Activated T-cell treated with anti-CD3 and anti-CD28 coated beads for 1 hour (primary cell): ENCODE measurements around the gene HPSE2.

Source experiments
- DNase-seq: peaks from one replicate; pipeline ENCODE4 v3.0.0-alpha.2; 2020; ENCODE audit warnings: low read depth

The HPSE2 gene

DNA sequence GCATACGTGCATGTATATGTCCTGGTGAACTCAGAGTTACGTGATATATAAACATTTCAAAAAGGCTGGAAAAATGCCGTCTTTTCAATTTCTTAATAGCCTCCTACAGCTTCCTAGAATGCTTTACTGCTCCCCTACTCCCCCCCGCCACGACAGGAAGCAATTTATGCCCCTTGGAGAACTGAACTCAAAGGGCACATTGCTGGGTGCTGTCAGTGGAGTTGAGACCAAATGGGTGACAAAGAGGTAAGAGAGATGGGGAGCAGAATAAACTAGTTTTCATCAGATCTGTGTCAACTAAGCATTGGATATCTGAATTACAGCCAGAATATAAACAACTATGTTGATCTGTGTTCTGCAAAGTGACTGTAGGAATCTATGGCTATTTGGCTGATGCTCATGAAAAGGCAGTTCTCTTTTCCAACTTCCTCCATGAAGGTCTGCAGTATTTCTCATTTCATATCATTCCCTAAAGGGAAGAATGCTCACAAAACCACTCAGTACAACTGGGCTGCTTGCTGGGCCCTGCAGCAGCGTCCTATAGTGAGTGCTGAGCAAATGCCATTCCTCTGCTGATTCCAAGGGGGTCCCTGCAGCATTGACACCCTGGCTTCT, 617.6 kb downstream of the HPSE2 start:
- DNase-seq: no peak

- no peak for DNase-seq
Observed at GRCh38 chr10:98613446-98613845, 622.2 kb downstream of the HPSE2 start.

GRCh38 chr10:98611436-98611835, 624.2 kb downstream of the HPSE2 start:
- no peak for DNase-seq

GRCh38 chr10:98610836-98611235, 624.8 kb downstream of the HPSE2 start:
- no peak for DNase-seq

DNA sequence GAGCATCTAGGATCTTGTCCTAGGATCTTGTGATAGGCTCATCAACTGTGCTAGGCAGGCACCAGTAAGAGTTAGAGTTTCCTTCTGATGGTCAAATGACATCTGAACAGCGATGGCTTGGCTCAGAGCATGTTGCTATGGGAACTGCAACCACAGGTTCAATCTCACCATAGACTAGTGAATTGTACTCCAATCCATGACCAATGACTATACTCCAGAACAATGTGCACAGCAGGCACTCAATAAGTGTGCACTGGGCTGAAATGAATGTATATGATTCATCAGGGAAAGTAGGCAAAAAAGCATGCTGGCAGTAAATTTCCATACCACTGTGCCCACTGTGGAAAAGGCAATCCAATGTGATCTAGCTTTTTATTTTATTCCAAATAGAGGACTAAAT, 625.4 kb downstream of the HPSE2 start:
- DNase-seq: no peak

DNA sequence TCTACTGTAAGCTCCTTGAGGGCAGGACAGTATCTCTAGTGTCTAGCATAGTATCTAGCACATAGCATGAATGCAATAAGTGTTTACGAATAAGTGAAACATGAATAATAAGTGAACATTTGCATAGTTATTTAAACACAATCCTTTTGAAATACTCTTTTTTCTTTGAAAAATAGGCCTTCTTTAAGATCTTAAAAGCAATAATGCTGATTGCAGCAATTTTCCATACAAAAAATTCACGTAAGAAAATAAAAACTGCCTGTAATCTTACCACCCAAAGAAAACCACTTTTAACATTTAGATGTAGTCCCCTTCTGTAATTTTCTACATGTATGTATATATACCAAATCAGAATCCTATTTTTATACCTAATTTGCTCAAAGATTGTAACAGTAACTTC, 626.4 kb downstream of the HPSE2 start:
- no peak for DNase-seq

DNA sequence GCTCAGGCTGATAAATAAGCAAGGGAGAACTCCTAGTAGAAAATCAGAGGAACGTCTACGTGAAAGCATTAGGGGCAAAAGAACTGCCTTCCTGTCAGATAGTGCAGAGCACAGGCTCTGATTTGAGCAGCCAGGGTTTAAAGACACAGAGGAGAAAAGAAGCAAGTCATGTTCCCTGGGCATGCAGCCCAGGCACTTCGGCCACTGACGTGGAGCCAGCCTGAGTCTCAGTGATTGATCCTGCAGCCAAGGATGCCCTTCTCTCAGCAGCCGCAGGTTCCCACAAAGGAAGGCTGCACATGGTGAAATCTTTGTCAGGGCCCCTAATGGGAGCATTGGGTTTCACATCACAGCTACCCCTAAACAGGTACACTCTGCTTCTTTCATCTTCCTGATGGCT, 627.2 kb downstream of the HPSE2 start:
- no peak for DNase-seq

DNA sequence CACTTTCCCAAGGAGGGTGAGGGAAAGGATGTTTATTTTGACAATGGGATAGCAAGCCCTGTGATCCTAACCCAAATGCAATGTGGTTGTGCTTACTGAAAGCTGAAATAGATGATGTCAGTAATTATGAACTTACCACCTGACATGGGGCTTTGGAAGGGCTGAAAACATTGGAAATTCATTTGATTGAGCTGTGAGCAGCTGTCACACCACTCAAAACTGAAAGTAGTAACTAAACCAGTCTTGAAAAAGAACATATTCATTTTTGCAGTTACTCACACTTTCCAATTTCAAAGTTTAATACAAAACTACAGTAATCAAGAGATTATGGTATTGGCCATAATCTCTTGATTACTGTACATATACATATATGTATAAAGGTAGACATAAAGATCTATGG, 633.4 kb downstream of the HPSE2 start:
- DNase-seq: no peak

DNA sequence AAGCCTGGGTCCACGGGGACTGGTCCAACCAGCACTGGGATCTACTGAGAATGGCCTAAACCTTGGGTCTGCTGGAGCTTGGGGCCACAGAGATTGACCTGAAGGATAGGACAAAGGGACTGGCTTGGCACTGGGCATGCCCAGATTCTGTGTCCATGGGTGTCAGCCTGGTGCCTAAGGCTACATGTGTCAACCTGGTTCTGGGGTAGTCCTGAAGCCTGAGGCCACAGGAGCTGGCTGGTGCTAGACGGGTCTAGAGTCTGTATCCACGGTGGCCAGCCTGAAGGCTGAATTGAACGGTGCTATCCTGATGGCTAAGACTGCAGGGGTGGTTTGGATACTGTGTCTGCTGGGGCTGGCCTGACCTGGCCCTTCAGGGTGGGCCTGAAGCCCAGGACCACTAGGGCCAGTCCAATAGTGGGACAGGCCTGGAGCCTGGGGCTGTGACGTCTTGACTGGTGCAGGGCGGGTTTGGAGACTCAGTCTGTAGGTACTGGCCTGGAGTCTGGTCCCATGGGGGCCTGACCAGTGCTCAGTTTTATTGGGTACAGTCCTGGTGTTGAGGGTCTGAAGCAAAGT, 636.5 kb downstream of the HPSE2 start:
- DNase-seq: no peak

GRCh38 chr10:98596404-98596803, 639.2 kb downstream of the HPSE2 start:
- DNase-seq: no peak

DNA sequence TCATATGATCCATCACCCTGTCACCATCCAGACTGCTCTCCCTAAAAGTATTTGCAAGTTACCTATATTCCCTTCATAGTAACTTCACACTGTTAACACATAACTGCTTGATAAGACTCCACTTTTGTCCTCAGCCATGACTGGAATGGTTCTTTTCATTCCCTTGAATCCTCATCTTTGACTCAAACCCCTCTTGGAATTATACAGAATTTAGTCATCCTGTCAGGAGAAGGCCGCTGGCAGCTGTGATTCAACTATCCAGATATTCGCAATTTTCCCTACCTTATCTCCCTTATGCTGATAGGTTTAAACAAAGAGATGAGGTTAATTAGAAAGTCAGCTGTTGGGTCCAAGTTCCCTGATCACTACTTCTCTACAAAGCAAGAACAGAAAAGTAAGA, 646.0 kb downstream of the HPSE2 start:
- DNase-seq: no peak

DNA sequence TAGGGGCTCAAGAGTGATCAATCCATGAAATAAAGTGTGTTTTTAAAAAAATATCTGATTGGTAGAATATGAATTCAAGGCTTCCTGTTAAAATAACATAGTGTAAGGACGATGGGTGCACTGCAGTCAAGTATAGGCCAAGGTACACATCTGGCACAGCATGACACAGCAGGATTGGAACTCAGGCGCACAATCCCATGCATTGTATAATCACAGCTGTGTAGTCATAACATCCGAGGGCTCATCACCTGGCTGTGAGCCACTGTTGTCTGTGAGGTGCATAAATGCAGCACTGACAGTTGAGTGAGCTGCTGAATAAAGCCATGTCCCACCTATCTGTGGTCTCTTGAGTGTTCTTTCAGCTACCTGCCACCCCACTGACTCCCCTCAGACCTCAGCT, 646.6 kb downstream of the HPSE2 start:
- DNase-seq: no peak

DNA sequence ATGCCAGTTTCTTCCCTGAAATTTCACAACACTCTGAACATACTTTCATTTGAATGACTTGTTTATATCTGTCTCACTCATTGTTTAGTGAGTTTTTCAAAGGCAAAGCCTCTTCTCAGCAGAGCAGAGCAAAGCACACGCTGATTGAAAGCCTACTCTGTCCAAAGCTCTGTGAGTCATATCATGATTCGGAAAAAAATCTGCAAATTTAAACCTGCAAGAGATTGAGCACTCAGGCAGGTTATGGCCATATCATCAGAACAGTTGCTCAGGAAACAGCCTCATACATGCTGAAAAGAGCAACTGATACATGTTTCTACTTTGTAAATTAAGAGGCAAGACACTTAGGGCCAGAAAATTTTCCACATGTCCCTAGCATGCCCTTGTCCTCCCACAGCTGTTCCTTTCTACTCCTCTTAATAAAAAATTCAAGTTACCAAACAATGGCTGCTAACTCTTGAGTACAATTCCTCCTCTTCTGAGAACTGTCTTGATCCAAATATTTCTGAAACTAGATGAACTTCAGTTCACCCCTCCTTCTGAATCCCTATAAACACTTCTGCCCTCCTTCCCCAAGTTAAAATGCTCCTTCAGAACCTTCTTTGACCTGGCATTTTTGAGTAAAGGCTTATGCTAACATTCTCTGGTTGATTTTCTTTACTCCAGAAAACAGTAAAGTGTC, 648.4 kb downstream of the HPSE2 start:
- no peak for DNase-seq

DNA sequence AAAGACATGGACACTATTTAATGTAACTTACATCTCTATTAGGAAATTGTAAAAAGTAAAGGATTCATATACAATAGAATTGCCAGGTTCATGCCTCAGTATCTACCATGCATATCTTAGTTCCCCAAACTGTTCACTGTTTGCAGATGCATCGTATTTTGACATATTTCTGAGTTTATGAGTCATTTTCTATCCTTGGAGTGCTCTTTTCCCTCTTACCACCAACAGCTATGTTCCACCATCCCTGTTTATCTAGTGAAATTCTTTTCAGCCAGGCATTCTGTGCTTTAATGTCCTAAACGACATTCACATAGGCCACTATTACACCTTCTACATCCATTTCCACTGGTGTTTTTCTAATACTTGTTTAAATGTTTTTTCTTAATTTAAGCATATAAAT, 649.6 kb downstream of the HPSE2 start:
- DNase-seq: no peak

GRCh38 chr10:98582363-98582762, 653.3 kb downstream of the HPSE2 start:
- no peak for DNase-seq

GRCh38 chr10:98577578-98577977, 658.1 kb downstream of the HPSE2 start:
- no peak for DNase-seq

- DNase-seq: no peak
Observed at GRCh38 chr10:98577168-98577567, 658.5 kb downstream of the HPSE2 start.

- DNase-seq: no peak
Observed at GRCh38 chr10:98576096-98576495, 659.6 kb downstream of the HPSE2 start.

DNA sequence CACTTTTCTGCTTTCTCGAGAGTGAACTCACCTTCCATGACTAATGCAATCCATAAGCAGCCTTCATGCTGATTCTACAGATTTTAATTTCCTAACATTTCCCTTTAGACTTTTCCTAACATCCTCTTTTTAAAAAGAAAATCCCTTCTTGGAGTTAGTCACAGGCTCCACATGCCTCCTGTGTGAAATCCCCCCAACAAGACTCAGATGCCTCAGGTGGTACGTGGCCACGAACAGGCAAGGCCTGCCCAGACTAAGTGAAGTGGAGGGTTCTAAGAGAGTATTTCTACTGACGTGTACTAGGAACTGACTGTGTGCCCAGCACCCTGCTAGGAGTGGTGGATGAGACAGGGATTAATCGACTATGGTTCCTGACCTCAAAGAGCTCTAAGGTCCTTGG, 663.1 kb downstream of the HPSE2 start:
- DNase-seq: no peak

DNA sequence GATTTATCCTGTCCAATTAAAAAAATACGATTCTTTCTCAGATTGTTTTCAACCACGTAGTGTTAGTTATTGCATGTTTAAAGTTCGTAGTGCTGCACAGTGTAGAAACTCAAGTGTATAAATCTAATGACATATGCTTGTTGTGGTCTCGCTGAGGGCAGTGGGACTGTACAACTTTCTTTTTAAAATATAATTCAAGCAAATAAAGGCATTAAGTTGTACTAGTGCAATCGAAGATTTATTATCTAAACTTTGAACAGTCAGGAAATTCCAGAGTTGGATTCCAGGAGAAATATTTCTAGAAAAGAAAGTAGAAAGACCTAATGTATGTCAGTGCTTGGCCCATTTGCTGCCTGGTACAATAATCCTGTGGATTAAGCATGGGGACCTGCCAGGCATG, 664.8 kb downstream of the HPSE2 start:
- DNase-seq: no peak

DNA sequence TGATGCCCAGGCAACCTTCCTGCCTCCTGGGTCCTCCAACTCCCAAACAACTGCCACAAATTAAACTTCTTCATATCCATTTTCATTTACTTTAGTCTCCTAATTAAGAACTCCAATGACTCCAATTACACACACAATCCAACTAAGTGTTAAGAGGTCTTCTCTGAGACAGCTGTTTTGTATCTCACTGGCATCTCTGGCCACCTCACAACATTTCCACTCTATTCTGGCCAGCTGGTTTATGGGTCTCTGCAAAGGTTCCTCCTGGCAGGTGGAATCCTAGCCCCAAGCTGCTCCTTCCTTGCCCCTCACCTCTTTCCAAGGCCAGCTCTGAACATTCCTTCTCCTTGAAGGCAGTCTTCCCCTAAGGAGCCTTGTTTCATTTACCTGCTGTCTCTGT, 665.8 kb downstream of the HPSE2 start:
- DNase-seq: no peak

GRCh38 chr10:98568551-98568950, 667.1 kb downstream of the HPSE2 start:
- DNase-seq: no peak

DNA sequence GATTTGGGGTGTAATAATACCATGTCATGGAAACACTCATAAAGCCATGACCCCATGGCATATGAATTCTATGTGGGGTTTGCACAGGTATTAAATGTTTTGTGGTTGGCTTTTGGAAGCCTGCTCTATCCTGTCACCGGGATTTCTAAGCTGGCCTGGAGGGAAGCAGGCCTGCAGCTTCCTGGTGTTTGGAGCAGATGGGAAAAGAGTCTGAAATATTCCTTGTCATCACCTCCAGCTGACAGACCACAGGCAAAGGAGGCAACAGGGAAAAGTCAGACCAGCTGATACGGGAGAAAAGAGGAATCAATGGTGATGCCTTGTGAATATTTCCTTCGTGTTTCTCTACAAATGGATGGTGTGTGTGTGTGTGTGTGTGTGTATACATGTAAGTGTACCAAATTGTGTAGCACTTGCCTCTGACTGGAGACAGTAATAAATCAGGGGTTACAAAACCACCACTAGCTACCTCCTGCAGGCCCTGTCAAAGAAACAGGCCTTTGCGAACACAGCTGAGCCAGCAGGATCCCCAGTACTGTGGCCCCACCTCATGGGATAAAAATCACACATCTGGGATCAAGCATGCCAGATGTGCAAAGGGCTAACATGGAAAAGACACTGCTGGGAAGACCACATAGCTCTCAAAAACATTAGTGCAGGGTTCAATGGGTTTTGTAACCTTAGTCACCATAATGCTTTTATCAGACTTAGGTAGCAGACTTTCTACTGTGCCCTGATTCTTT, 668.1 kb downstream of the HPSE2 start:
- DNase-seq: no peak
